ENCODE measurements around the gene URB1. TPM values are rescaled to one million over a fixed set of nuclear protein-coding genes. Genes with fewer than 3 reads are reported as not detected.
"Not testable (repeated sequence)": the region's sequence is repeated elsewhere in the genome, so short reads cannot be mapped to it uniquely, and the experiment has no call there.

The URB1 gene, protein sequence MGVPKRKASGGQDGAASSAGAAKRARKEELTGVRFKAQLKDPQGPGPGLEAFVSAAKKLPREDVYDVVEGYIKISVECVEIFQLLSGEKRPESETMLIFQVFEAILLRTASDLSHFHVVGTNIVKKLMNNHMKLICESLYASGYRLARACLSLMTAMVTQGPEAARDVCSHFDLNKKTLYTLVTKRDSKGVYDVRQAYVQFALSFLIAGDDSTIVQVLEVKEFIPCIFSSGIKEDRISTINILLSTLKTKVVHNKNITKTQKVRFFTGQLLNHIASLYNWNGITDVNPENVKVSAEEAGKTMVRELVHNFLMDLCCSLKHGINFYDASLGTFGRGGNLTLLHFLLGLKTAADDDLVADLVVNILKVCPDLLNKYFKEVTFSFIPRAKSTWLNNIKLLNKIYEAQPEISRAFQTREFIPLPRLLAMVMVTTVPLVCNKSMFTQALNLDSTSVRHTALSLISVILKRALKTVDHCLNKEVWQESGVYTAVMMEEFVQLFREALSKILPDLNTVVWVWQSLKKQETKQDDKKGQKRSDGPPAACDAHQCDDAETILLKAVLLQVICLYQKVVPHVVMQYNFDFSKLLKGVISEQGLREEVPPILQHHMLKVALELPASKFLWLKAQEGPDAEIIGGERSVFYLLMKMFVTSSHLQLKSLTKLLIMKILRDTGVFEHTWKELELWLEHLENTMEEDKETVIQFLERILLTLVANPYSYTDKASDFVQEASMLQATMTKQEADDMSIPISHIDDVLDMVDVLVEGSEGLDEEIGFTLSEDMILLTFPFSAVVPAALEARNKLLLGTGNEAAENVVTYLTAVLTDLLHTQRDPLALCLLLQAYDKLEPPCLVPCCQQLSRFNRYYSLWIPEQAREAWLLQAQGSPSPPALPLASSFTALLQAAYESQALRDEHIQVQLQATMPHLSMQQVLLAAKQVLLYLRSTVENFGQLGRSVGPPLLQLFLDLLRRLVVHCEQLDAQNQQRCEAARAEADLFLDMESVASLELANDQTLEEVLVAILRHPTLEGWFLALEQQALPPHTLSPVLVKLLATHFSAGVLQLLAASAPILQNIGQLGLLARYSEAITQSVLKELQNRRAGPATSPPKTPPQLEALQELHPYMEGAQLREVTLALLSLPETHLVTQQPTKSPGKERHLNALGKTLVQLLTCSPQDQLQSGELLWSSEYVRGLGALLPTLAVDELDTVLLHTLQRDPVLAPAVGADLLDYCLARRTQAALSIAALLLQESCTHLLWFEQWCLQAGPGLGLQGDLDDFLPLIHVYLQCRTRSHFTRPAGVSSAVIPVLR (N-terminal part only)
- 9.6 TPM for polyA plus RNA-seq (2013, experiment 1 of 2; ENCODE audit: insufficient read length)
- polyA plus RNA-seq (2013, experiment 2 of 2; ENCODE audit: insufficient read length) = 7.7 TPM

DNA sequence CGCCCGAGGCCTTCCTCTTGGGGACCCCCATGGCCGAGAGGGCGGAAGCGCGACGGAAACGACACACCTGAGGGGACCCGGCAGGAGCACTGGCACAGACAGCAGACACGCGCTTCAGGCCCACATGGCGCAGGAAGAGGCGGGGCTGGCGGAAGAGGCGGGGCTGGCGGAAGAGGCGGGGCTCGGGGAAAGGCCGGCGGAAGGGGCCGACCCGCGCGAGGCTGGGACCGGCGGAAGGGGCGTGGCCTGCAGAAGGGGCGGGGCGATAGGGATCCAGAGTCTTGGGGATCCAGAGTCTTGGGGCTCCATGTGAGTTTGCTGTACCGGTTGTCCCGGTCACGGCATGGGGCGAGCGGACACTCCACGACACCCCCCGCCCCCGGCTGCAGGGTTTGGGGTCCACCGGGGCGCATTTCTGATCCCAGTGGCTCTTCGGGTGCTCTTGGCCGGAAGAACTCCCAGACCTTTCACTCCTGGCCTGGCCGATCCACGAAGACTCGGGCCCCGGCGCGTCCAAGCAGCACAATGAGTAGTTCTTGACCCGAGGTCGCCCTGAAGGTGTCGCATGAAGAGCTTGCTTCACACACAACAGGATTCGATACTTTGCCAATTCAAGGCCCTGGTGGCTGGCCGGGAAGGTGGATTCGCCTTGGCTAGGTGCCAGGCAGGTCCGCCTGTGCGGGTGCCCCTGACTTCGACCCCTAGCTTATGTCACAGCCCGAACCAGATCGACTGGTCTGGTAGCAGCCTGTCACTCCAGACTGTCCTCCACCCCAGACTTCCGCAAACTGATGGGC, at the start of gene URB1:
URB1 (minus strand) TSS at position 133 of the 797 bp plus-strand sequence; CDS start at position 31, 102 bp downstream.
- peak; percentile 77 for DNase-seq

DNA sequence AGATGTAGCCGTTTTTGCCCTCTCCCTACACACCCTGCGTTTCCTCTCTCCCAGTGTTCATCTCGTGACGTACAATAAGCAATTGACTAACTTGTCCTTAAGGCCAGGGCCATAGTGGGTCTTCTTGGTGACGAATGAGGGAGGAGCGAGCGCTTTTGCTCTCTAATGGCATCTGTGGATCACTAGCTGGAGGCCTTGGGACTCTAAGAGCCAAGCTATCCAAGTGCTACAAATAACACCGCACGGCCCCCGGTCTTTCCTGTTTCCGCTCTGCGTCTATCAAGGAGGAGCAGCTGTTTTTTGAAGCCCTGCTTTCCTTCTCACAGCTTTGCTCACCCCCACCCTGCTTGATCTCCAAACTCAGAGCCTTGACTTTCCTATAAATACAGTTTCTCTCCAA, 44.9 kb upstream of the URB1 start:
- no peak for DNase-seq

DNA sequence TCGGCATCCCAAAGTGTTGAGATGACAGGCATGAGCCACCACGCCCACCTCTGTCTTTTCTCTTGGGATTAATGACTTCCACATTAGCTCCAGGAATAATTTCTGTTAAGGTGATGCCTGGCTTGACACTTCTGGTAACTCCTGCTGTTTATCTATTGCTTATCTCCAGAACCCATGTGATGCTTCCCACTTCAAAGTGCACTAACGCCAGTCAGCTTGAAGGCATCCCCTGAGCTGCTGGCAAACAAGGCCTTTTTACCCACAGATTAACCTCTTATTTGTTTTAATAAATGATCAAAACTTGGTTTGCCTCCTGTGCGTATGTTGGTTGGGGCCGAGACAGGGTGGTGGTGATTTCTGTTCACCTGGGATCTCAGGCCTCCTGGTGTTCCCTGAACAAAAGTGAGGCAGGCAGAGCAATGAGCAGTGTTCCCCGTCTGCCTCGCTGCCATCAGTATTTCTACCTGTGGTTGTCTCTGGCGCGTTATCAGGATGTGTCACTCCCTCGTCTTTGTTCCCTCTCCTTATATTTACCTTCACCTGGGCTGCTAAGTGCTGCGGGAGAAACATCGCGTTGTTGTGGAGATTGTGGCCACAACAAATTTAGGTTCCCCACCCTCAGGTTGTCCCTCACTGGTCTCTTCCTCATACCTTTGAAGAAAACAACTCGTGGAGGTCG, 40.3 kb upstream of the URB1 start:
- not testable (repeated sequence) for DNase-seq

DNA sequence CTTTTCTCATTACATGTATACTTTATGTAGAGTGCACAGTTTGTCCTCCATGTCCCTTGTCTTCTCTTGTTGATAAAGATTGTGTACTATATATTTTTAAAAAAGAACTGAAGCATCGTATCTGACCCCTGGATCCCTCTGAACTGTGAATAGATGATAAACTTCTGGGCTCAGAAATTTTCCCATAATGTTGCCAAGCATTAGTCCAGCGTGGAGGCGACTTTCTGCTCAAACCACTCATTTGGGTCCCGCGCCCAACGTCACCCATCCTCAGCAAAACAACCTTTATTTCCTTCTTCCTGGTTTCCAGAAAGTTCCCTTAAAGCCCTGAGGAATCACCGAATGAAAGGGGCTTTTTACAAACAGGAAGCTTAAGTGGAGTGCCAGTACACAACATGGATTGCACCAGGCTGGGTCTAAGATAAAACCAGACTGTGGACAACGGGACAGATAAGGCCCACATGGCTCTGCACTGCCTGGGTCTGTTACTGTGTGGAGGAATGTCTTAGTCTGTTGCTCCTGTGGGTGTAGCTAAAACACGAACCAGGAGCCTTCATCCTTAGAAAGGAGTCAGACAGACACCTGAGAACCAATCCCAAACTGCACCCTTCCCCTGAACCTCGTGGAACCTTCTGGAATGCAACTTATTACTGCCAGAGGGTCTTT, 35.3 kb upstream of the URB1 start:
- DNase-seq = no peak

DNA sequence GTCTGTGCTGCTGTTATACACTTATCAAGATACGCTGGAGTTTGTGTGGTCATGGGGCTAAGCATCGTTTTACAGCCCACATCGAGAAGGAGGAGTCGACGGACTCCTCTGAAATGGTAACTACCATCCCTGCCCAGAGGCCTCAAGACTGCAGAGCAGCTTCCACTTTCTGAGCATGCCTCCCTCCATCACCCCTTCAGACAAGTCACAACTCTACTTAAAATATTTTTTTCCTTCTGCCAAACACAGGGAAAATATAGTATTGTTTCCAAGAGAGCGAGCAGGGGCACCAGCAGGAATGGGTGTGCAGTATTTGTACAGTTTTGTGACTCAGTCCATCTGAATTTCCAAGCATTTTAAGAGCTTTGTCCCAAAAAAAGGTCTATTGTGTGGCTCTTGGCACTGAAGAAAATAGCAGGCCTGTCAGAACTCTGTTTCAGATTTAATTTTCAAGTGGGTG, 33.8 kb upstream of the URB1 start:
- DNase-seq = peak; percentile 45

DNA sequence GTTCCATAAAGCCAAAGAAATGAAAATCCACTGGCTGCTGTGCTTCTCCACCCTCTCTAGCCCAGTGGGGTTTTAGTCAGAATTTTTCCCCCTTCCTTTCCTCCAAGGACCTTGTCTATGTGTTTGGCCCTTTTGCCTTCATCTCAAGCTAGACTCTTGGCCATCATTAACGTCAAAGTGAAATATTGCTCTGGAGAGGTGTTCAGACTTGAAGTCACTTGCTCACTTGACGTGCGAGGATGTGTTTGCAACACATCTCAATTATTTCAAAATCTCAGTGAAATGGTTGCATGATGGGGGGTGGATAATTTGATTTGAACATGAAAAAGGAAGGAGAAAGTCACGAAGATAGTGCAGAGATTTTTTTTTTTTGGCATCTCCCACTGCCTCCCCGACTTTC, 33.3 kb upstream of the URB1 start:
- DNase-seq = no peak

DNA sequence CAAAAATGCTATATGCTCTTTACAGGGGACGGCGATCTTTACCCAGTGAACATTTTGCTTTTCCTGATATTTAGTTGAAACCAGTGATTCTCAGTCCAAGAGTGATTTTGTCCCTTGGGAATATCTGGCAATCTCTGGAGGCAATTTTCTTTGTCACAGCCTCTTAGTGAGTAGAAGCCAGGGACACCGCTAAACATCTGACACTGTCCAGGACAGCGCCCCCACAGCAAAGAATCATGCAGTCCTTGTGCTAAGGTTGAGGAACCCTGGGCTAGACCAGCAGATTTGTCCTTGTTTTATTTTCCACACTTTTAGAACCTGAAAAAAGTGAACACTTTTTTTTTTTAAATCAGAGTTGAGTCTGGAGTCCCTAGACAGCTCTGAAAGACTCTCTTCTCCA, 32.8 kb upstream of the URB1 start:
- DNase-seq = peak; percentile 6

DNA sequence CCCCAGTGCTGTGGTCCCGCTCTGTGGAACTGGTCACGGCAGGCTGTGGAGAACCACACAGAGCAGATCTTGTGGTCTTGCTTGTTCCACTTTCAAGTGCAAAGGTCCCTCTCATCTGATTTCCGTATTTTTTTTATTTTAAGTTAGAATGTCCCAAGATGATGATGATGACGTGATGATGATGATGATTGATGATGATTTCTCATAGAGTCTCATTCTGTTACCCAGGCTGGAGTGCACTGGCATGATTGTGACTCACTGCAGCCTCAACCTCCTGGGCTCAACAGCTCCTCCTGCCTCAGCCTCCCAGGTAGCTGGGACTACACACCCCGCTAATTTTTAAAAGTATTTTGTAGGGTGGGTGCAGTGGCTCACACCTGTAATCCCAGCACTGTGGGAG, 31.9 kb upstream of the URB1 start:
- DNase-seq = peak; percentile 9

DNA sequence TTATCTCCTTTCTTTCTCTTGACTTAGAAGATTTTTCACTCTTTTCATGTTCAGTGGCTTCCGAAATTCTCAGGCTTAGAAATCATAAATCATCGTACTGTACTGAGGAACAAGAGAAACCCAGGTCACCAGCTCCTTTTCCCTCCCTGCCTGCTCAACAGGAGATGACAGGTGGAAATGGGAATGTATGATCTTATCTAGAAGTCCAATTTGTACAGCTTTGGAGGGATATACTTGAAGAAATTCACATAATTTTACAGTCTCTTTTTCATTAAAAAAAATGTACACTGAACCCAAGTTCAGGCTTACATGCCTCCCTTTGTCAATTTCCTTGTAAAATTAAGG, 31.4 kb upstream of the URB1 start:
- no peak for DNase-seq

DNA sequence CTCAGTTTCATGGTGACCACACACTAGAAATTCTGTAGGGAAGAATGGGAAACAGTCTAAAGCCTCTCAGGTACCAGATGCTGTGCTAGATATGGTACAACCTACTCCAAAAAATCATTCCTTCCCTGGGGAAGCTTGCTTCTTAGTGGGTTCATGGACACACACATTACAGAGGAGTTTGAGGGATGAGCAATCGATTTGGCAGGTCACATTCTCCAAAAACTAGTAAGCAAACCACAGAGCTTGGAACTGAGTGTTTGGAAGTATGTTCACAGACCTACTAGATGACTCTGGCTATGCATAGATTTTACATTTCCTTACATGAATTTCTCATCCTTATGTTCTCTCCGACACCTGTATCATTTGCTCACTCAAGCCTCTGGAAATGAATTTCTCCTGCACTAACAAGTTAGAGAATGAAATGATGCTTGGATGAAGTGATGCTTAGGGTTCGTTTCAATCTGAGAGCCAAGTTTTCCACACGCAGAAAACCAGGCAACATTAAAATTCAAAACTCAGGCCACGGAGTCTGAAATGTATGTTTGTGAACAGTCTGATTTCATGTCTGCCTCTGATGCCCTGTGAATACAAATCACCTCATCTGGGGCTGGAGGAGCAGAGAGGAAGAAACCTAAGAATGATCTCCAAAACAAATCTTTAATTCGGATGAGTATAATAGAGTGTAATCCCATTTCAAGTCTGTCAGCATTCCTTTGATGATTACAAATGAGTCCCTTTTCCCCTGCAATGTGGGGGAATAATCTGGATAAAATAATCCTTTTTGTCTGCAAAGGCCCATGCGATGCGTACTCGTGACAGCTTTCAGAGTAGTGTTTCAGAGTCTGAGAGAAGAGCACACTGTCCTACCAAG, 30.7 kb upstream of the URB1 start:
- DNase-seq = peak; percentile 82

DNA sequence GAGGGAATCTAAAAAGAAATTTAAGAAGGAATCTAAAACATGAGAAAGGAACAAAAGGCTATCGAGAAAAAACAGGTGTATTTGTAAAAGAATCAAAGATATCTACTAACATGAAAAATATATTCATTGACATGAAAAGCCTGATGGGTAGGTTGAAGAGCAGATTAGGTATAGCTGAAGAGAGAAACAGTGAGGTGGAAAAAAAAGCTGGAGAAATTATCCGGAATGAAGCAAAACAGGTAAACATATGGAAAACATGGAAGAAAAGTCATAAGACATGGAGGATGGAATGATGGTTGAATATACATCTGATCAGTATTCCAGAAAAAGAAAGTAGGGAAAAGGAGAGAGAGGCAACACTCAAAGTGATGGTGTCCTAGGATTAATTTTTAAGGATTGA, 29.3 kb upstream of the URB1 start:
- DNase-seq = no peak

DNA sequence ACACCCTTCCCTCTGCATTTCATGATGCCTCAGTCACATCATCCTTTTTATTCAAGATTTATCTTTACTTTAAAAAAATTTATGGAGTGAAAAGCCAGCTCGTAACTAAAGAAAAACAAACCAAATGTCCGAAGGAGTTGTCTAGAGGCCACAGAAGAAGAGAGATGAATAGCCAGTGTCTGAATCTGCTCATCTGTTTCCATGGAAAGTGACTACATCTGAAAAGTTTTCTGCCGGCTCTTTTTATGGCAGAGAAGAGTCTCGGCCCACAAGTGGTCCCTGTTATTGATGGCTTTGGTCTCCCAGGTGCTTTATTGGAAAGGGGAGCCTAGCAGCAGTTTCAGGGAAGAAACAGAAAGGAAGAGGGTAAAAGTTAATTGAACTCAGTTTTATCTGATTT, 25.3 kb upstream of the URB1 start:
- no peak for DNase-seq

DNA sequence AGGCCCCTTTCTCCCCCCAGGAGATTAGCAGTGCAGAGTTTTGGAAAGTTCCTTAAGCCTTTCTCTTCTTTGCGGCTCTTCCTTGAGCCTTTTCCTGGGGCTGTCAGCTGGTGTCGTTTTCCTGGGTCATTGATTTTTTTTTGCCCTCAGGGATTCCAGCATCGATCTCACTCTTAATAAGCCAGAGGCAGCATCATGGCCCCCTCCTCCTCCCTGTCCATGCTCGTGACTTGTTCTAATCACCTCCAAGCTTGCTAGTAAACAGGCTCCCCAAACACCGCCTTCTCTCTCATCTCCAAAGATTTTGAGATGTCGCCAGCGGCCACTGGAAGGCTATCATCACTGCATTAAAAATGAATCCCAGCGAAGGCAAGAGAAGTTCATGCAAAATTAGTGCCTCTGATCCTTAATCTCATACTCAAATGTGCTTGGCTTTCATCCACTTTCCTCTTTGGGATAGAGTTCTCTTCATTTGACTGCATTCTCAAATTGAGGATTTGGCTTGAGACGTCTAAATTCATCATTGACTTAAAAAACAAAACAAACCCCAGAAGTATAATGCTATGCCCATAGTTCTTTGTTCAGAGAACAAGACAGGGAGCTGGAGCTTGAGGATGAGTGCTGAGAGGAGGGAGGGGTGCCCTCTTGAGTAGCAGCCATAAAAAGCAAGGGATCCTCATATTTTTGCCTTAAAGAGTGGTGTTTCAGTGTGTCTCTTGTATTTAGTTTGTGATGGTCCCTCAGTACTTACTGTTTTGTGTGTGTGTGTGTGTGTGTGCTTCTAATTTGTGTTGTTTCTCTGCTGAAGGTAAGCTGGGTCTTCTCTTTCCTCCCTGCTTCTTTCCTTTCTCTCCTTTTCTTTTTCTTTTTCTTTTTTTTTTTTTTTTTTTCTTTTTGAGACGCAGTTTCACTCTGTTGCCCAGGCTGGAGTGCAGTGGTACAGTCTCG, 22.9 kb upstream of the URB1 start:
- DNase-seq = no peak

DNA sequence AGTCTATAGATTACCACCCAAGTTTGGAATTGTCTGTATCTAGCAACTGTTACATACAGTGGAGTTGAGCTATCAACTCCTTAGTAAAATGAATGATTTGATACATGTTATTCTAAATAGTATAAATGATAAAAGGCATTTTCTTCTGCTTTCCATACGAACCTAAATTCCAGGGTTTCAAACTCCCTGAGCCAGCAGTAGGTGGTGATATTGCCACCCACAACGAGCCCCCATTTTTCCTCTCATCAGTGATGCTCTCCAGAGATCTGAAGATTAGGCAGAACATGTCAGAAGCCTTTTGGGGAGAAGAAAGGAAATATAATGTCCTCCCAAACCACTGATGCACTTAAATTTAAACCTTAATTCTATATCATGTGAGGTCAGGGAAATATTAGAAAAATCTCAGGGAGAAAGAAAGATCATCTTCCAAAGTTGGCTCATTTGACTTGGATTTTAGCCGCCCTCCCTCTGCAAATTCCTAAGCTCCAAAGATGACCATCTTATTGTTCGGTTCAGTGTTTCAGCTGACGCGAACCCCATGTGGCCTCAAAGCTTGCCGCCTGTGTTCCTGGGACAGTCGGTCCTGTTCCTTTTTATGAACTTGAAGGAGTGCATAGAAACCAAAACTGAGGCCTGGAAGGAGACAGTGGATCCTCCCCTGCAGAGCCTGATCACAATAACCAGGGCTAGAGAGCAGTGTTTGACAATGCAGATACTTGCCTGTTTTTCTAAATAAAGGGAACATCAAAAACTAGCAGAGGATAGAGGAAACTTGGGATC, 22.0 kb upstream of the URB1 start:
- DNase-seq = peak; percentile 23

DNA sequence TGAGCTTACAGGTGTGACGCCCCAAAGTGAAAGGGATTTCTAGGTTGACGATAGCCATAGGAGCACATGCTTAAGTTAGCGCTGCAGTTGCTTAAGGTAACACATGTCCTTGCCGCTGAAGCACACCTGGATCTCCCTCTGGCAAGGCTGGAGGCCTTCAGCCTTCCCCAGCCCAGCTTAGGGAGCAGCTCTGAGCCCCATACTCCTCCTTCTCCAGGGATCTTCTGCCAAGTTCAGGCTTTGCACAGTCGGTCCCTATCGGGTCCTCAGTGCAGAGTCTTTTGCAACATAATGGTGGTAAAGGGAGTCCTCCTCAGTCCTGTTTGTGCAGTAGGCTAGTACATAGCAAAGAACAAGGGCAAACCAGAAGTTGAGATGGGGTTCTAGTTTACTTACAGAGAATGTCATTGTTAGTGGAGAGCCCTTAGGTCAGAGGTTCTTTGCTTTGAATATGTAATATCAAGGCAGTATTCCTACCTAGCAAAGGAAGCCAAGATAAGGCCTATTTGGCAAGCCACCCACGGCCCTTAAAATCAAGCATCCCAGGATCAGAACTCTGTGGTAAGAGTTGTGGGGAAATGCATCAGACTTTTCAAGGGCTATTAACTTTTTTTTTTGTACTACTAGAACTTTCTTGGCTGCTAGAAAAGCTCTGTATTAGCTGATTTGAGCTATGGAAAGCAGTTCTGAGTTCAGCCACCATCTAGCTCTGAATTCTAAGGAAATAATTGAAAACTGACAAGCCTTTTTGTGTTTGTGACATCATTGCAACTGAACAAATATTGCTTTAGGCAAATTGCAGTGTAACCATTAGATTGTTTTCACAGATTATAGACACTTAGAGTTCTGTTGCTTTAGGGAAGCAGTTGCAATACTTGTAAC, 21.1 kb upstream of the URB1 start:
- DNase-seq = no peak

DNA sequence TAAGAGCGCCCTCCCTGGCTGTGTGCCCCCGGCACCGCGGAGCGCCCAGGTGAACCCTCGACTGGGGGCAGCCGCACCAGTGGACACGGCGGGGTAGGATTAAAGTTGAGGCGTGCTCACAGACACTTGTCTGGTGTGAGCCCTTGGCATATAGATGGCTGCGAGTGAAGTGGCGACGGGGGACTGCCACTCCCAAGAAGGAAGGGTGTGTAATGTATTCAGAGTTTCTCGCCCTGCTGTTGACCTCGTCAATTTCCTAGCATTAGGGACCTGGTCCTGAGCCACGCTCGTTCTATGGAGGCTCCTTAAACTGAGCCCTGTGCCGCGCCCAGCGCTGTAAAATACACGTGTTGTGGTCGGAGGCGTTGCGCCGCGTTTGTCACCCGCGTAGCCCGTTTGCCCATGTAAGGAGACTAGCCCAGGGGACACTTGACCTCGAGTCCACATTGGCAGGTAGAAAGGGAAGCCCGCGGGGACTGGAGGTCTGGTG, 20.2 kb upstream of the URB1 start:
- DNase-seq = no peak

All from fibroblast of skin of back (primary cell).